GM21619 (cell line): ENCODE results near the gene GPR18.

Experiments
- ATAC-seq: cut with Tn5 transposase; IDR thresholded peaks from one replicate; pipeline ENCODE4 v1.9.1; 2021; ENCODE audit not compliant: unreplicated experiment

The GPR18 gene

DNA sequence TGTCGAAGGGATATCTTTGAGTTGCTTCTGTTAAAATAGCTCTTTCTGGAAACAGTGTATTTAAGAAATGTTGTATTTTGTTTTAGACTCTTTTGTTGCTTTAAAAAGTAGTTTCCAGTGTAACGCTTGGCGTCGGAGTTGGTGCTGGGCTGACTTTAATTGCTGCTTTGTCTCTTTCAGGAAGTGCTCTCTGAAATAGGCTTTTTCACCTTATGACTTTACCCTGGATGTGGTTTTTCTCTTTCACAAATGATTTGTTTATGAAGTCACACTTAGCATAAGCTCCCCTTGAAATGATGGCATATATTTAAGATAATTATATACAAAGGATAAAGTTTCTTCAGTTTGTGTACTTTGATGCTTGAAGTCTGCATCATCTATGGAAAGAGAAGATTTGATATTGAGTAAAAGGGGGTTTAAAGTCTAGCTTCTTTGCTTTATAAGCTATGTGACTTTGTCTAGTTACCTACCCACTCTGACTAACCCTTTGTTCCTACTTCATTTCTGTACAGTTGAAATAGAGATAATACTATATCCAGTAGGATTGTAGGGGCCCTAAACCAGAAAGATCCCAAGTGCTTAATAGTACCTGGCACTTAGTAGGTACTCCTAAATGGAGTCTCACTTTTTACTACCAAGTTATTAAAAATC is at the start of gene GPR18:
Gene GPR18, minus strand, starts transcription at position 170 of the 651 bp plus-strand sequence. CDS start 2,507 bp downstream, outside the sequence.
- peak; percentile 93 for ATAC-seq

GRCh38 chr13:99307648-99308339 is 49.6 kb upstream of the GPR18 start:
- ATAC-seq, result peak; percentile 35

DNA sequence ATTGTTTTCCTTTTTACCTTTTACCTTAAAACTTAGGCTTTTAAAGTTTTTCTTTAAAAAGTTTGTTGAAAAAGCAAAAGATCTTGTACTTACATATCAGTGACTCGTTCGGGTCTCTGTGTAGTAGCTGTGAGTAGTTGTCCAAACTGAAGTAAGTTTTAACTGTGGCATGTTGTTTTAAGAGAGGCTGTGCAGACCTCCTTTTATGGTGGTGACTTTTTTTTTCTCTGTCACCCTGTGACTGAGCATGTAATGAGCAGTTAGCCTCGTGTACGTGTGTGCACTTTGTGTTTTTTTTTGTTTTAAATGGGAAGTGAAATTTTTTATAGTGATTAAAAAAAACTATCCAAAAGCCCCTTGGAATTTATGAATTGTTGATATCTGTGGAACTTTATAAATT is 49.1 kb upstream of the GPR18 start, which contains the start of gene GPR183:
Gene GPR183, minus strand, starts transcription at position 153 of the 400 bp plus-strand sequence. CDS start 11,254 bp downstream, outside the sequence.
- ATAC-seq, result peak; percentile 55

DNA sequence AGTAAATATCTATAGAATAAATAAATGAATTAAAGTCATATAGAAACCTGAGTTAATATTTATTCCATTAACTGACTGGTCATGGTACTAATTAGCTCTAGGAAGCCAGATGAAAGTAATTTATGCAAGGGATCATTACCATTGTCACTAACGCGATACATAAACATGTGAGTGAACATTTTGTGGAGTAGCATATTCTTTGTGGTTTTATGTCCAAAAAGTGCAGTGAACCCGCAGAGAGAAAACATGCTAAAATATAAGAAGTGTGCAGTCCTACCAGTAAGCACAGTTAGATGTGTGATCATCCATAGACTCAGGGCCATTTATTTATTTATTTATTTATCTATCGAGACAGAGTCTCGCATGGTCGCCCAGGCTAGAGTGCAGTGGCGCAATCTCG is 47.4 kb upstream of the GPR18 start:
- ATAC-seq, result no peak

DNA sequence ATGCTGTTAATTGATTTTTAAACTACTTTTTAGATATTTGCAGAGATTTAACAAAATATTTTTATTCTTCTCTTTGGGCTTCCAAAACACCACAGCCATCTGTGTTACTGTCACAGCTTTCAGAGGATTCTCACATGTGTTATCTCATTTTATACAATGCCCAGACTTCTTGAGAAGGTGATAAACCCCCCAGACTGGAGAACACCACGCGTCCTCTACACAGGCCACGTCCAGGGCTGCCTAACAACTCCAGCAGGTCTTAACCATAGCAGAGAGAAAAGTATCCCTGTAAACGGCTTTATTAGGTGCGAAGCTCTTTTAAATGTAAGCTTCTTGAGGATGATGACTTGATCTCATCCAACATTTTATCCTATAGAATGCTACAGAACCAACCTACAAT is 47.0 kb upstream of the GPR18 start:
- ATAC-seq, result no peak

- ATAC-seq, result no peak
Observed at GRCh38 chr13:99304541-99304940, 46.4 kb upstream of the GPR18 start.

- ATAC-seq, result no peak
Observed at GRCh38 chr13:99303863-99304521, 45.8 kb upstream of the GPR18 start.

GRCh38 chr13:99302637-99303505 is 44.7 kb upstream of the GPR18 start:
- no peak for ATAC-seq

DNA sequence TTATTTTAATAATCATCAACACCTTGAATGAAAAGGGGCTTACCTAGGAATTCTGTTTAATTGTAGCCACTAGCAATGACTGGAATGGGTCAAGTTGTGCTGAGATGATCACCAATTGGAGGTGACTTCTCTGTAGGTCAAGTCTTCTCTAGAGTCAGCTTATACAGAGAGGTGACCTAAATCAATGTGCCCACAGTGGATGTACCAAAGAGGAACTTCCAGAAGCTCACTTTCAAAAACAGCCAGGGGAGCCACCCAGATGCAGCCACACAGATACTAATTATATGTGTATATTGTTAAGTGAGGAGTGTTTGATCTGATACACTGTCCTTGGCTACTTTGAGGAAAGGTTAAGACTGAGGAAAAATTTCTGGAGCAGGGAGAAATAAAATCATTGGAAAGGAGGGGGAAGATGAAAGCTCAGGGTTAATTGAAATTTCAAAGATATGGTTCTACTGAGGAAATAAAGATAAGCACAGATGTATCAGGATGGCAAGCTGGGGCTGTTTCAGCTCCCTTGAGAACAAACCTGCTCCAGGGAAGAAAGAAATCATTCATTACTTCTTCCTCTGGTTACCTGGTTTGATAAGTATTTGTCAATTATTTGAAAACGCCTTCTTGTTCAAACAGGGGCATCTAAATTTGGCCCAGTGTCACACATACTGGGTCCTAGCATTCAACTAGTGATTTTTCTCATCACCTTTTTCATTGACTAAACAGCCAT is 43.9 kb upstream of the GPR18 start:
- ATAC-seq, result no peak

GRCh38 chr13:99301056-99301838 is 43.1 kb upstream of the GPR18 start:
- no peak for ATAC-seq

DNA sequence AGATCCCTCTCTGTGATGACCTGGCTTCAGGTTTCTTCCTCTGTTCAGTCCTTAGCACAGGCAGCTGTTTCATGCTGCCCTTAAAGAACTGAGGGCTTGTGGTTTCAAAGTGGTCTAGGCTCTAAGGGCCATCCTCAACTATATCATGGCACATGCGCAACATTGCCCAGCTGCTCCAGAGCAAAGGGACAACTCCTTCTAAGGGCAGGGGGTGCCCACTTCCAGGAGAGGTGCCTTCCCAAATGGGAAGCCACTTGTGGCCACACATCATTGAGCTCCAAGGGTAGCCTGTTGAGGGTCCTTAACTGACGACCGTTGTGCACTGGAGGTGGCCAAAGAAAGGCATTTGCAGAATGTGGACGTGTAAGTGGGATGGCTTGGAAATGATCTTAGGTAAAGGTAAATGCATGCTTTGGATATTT is 41.8 kb upstream of the GPR18 start:
- no peak for ATAC-seq

- no peak for ATAC-seq
Observed at GRCh38 chr13:99299256-99299919, 41.2 kb upstream of the GPR18 start.

GRCh38 chr13:99298056-99298455 is 39.9 kb upstream of the GPR18 start:
- ATAC-seq, result no peak

DNA sequence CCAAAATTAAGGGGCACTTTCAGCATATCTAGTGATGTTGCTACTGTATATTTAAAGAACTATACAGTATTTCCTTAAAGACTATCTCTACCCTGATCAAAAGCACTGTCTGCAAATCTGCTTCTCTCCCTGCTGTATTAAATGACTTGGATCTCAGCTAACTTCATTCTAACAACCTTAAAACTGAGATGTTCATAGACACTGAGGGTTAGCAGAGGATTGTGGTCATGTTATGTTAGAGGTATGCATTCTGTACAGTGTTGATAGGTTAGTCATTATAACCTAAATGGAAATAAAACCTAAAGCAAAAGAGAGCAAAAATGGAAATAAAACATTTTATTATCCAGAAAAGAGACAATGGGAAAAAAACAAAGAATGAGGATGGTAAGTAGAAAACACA is 39.2 kb upstream of the GPR18 start:
- no peak for ATAC-seq

DNA sequence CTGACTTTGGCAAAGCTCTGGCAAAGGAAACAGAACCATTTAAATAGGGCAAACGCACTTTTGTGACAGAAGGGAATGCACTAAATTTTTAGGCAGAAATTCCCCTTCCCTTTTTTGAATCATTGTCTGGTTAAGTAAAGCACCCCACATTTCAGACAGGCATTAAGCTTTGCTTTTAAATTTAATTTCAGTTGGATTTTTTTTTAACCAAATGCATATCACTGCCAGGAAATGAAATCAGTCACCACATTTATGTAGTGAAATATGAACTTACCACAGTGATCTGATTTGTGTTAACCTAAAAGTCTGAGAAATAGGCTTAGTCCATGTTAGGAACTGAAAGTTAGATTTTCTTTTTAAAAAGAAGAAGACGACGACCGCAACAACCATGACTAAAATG is 38.2 kb upstream of the GPR18 start:
- peak; percentile 57 for ATAC-seq

- ATAC-seq, result no peak
Observed at GRCh38 chr13:99295488-99296252, 37.5 kb upstream of the GPR18 start.

GRCh38 chr13:99294958-99295357 is 36.8 kb upstream of the GPR18 start:
- no peak for ATAC-seq

- ATAC-seq, result no peak
Observed at GRCh38 chr13:99294198-99294597, 36.0 kb upstream of the GPR18 start.
